Measurements from ENCODE around the gene HDAC4.

Gene HDAC4

DNA sequence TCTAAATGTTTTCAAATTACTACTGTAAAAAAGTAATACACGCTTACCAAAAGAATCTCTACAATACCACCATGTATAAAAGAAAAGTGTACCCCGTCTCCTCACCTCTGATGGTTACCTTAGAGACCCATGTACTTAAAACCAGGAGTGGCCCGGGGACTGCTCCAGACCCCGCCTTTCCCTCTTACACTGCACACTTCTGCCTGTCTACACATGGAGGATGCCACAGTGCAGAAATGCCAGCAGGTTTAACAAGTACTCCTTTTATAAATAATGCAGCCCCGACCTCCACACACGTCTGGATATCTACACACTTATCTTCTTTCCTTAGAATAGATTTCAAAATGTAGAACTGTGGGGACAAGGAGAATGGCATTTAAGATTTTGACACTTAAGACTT lies 5.3 kb downstream of the HDAC4 start:
- DNase-seq = no peak

DNA sequence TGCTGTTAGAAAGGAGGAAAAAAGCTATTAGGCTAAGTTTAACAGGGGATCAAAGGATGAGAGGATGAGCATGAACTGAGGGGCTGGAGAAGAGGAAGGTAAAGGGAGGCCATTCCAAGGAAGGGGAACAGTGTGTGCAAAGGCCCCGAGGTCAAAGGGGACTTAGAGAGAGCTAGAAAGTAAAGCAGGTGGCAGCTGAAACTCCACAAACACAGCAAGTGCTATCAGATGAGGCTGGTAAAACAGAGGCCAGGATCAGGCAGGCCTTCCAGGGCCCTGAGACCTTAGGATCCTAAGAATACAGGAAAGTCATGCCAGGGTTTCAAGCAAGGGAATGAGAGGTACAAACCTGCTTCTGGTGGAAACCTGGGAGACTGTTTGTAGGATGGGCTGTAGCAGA lies 5.8 kb downstream of the HDAC4 start:
- DNase-seq = no peak

DNA sequence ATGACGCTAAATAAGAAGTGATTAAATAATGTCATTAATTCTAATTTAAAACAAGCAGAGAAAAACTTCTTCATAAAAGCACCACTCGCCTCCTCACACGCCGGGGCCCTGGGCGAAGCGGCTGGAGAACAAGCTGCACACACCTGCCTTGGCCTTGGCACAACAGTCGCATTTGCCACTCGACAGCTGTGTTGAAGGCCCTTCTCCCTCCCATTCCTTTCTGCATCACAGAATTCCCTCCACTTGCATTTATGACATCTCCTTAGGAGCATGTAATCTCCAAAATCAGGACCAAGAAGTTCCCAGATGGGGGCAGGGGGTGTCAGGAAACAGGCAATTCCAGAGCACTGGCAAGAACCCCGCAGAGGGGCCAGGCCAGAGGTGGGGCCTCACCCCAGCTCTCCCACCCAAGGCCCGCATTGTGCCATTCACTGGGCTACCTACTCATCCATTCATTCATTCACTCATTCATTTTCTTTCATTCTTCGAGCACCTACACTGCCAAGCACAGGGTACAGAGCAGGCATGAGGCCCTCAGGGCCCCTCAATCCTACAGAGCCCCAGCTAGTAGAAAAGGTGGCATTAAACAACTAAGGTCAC lies 6.4 kb downstream of the HDAC4 start:
- no peak for DNase-seq

DNA sequence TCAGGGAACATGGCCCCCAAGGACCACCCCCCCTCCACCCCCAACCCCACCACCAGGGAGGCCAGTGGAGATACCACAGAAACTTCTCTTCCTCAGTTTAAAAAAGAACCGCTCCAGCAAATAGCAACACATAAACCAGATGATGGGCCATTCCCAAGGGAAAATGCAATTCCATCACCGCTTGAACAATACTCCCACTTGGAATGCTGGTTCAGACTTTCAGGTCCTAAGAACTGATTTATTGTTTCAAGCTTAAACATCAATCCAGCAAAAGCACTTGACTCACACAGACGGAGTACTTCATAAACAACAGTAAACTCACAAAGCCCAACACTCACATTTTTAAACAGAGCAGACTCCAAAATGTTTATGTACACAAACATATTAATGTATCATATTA lies 6.9 kb downstream of the HDAC4 start:
- DNase-seq = no peak

DNA sequence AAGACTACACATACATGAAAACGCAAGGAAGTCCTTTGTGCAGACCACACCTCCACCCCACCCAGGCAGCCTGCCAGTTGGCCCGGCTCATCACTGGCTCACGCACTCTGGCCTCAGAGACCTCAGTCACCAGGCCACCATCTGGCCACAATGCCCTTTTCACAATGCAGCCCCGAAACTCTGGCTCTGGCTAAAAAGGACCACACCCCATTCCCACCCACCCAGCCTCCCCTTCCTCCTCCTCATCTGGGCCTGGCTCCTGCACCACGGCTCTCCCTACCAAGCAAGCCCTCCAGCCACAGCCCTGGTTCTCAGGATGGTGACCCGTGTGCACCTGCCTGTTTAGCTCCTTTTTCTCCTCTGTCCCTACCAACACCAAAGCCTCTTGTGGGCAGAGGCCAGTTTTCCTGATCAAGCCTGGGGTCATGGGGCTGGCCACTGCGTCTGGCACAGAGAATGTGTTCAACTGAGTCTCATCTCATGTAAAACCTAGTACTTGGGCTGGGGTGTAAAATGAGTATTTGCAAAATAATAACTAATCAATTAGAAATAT lies 7.4 kb downstream of the HDAC4 start:
- no peak for DNase-seq

DNA sequence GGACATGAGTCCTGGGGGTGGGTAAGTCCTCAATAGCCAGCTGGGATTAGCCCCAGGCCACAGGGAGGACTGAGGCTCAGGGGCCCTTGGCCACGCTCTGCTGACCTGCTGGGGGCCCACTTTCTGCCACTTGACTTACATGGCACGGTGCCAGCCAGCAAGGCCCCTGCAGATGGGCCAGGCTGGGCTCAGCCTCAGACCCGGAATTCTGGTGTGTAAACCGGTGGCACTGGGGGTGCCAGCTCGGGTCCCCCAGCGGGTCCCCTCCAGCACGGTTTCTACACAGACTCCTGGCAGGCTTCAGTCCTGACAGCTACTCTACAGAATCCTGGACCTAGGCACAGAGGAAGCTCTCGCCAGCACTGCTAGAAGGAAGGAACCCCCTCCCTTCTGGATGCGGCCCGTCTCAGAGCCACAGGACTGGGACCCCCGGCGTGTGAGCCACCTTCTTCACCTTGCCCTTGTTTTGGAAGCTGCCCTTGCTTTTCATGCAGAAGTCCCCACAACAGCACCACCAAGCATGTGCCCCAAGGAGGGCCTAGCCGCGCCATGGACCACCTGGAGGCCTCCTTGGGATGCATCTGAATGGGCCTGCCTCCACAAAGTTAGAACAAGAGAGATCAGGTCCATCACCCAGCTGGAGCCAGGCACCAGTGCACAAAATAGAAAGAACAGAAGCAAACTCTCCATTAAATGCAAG lies 8.0 kb downstream of the HDAC4 start:
- no peak for DNase-seq

DNA sequence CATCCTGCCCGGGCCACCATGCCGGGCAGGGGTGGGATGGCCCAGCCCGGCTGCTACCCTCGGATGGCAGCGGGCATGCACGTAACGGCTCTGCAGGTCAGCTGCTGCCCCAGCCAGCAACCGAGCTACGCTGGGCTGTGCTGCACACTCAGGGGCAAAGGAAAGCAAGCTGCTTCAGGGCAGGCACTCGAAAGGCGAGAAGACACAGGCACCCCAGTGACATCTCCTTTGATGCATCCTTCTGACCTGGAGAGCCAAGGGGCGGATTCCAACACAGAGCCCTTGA lies 8.8 kb downstream of the HDAC4 start:
- DNase-seq = no peak

DNA sequence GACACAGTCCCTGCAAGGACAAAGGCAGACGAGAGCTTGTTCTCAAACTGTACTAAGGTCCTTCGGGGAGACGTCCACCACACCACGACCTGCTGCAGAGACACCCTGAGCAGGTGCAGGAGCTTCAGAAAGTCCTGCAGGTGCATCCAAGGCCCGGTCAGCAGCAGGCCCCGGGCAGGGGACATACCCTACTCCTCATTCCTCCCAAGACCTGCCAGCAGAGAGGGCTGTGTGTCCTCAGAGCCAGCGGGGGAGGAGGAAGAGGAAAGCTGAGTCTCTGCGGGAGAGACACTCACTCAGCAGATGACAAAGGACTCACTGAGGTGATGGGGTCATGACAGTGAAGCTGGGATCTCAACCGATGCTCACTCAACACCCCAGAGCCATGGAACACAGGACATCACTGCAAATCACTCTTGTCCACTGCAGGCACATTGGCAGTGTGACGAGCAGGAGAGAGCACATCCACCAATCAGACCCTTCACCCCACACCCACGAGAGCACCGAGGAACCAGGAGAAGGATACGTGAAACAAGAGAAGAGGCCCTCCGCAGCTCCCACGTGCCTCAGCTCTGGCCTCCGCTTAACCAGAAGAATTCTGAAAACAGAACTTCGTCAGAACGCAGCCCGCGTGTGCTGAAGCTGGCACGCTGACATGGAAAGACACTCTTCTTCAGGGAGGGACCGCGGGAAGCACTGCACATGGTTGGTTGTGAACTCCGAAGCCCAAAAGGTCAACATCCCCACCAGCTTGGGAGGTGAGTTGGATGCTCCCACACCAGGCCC lies 9.3 kb downstream of the HDAC4 start:
- DNase-seq = no peak

DNA sequence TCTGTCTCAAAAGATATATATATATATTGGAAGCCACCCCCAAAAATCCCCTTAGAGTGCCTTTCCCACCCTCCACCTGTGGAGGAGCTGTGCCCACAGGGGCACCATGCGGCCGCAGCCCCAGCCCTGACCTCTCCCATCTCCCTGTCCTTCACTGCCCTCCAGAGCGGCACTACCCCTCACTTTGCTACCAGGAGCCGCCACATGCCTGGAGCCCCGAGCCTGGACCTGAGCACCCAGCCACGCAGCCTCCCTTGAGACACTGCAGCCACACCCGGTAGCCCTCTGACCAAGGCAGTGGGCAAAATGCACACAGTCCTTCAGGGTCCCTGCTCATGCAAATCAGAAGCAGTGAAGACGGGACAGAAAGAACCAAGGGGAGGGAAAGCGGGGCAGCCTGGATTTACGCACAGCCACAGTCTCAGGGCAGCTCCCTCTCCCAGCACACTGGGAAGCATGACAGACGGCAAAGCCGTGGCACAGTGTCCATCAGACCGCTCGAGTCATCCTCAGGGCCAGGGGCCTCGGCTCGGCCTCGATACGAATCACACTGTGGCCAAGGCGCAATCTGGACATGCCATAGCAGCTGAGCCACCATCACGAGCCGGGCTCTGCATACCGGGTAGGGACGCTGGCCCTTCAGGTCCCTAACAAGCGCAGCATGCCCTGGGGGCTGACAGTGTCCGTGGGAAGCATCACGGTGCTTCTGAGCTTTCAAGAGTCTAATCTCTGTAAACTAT lies 10.1 kb downstream of the HDAC4 start:
- DNase-seq = no peak

DNA sequence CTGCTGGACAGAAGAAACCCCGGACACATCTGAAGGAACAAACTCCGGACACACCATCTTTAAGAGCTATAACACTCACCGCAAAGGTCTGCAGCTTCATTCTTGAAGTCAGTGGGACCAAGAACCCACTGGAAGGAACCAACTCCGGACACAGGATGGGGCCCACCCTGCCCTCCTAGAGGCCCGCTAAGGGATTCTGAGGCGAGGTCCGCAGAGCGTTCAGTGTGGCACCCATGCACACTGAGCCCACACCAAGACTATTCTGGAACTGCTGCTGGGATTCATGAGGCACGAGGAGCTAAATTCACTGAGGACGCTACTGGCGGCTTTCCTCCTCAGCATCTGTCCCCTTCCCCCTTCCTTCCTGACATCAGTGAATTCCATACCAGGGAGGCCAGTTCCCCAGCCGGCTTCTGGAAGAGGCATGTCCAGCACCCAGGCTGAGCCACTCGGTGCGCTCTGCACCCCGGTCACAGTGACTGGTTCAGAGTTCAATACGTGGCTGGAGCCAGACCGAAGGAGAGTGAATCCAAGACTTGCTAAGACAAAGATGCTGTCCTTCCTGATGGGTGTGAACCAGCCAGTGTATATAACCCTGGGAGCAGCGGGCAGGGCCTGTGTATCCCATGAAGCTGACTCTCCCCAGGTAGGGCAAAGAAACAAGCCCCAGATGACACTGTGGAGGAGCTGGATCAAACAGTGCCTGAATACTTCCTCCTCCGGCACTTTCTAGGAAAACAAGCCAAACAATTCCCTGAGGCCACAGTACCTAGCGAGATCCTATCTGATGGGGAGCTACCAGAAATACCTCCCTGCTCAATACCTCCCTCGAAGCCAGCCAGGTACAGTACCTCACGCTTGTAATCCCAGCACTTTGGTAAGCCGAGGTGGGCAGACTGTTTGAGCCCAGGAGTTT lies 11.1 kb downstream of the HDAC4 start:
- DNase-seq = no peak

DNA sequence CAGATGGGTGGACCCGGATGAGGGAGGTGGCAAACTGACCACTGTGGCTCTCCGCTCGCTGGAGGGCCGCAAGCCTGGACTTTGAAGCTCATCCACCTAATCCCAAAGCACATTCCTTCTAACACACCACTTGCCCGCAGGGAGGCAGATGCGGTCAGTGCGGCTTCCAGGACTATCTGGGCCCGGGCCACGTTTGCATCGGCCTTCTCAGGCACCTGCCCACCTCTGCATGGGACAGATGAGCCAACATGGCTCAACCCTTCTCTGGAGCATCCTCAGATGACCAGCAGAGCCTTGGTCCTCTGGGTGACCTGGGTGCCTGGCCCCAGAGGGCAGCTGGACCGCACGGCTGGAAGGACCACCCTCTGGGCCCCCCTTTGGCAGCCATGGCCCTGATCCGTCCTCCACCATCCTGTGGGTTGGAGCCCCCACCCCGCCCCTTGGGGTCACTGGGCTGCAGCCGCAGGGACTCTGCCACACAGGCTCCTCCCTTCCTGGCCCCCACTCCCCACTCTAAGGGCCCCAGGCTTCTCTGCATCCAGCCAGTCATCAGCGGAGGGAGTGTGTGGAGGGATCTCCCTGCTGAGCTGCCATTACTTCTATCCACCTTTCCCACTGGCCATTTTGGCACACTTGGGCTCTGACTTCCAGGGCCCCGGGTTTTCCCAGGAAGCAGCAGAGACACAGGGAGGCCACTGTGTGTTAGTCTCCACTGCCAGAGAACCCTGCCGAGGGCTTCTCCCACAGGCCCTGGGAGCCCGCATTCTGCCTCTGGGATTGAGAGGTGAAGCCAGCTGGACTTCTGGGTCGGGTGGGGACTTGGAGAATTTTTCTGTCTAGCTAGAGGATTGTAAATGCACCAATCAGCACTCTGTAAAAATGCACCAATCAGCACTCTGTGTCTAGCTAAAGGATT lies 12.3 kb downstream of the HDAC4 start:
- DNase-seq = no peak

DNA sequence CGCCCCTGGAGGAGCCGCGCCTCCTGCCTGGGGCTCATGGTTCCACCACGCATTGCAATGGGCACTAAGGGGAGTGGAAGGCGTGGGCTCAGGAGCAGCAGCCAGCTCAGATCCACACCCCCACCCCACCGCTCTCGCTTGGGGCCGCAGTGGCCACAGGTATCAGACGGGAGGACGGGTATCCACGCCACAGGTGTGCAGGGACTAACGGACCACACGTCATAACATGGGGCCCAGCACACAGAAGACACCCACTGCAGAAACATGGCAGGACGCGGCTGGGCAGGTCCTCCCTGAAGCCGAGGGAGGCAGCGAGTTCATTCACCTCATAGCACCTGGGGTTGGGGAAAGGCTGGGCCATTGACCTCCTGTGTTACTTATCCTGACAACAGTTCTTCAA lies 13.0 kb downstream of the HDAC4 start:
- no peak for DNase-seq

DNA sequence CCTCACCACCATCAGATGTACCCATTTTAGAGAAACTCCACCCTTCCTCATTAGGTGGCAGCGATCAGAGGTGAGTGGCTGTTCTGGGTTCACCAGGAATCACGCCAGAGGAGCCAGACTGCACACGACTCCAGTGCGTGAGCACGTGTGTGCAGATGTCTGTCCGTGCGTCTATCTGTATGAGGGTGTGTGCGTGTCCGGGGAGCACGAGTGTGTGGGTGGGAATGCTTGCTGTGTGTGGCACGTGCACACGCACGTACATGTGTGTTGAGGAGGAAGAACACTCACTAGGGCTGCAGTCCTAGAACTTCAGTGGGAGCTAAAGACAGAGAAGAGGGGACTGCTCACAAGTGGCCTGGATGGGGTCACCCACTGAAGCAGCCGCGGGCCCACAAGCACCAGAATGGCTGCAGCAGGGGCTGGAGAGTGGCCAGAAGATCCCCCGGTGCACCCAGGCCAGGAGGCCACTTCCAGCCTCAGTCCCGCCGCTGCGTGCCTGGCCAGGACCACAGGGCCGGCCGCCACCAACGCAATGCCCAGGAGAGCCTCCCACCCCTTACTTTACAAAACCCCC lies 13.9 kb downstream of the HDAC4 start:
- DNase-seq = no peak

DNA sequence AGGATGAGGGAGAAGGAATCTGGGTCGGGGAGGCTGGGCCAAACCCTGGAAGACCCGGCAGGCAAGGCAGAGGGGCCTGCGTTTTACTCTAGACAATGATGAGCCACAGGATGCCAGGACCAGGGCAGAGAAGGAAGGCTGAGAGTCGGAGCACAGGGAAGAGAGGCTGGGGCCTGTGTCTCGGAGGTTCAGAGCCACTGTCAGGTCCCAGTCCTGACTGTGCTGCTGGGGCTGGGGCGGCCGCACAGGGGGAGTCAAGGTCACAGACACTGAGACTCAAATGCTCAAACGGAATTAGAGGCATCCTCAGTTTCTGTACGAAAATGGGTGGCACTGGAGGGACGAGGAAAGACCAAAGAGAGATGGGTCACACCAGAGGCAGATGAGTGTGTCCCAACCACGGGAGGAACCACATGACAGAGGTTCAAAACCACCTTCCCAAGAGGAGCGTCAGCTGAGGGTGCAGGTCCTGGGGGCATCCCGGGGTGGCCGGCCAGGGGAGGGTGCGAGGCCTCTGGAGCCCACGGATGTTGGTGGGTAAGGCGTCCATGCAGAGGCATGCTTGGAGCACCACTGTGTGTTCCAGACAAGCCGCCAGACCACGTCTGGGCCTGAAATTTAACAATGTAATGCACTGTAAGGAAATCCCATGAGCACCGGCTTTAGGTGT lies 14.7 kb downstream of the HDAC4 start:
- DNase-seq = no peak

DNA sequence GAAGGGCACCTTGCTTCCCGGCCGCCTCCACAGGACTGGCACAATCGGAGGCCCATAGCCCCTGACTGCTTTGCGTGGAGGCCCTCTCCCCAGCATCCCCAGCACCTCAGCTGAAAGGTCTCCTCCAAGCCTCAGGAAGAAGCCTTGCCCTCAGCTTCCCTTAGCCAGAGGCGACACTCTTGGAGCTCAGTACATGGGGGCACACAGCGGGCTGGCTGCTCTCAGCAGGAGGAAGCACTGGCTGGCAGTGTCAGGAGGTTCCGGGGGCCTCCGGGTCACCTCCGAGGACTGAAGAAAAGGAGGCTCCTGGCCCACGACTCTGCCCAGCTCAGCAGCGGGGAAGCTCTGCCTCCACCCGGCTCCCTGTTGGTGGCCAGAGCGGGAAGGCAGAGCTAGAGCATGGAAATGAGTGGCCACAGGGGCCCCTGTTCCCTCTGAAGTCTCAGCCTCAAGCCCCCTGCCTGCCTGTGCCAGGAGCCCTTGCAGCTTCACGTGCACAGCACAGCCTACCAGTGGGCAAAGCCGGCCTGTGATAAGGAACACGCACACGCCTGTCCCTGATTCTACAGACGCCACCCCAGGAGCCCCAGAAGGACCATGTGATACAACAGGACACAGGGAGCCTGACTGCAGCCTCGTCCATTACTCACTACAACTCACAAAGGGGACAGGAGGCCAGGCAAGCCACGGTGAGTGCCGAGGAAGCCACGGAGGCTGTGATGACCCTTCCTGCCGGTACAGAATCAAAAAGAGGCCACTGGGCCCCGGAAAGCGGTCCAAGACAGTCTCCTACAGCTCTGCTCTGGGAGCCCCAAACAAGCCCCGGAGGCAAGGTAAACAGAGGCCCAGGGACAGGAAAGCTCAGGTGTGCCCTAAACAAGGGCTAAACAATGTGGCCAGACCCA lies 15.5 kb downstream of the HDAC4 start:
- DNase-seq = no peak

DNA sequence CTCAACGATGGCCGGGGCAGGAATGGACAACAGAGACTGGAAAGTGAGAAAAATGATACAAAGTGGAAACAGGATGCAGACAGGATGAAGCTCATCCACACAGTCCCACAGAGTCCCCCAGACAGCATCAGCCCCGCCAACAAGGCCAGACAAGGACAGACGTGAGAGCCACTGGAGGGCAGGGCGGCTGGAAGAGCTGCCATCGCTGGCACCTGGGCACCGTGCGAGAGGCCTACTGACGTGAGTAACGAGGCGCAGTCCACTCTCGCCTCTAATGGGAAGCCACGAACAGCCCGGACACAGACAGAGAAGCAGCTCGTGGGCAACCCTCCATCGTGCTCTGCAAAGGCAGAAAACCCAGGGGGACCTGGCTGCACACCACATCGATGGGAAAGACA lies 17.1 kb downstream of the HDAC4 start:
- no peak for DNase-seq

DNA sequence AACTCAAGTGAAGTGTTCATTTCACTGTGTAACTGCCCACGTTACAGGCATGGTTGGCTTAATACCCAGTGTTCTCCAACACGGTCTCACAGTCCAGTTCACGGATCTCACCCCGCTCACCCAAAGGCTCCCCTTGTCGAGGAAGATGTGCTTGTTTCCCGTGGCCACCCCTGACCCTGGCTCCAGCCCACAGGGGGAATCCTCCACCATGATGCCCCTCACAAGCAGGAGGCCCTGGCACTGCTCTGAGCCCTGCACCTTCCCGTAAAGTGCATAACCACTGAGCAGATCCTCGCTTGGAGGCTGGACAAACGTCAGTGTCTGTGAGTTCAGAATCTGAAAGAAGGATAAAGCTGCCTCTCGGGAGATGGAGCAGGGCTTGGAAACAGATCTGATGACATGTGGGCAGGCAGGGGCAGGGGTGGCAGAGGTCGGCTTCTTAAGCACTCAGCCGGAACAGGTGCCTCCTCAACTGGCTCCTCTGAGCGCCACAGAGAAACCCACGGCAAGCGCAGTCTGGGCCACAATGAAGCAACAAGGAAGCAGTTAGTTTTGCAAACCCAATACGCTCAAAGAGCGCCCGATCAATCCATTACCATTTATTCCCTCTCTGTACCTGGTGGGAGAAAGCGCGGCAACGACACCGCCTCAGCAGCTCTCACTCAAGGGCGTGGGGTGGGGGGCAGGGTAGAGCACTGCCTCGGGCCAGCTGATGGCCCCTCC lies 17.6 kb downstream of the HDAC4 start:
- DNase-seq = no peak

DNA sequence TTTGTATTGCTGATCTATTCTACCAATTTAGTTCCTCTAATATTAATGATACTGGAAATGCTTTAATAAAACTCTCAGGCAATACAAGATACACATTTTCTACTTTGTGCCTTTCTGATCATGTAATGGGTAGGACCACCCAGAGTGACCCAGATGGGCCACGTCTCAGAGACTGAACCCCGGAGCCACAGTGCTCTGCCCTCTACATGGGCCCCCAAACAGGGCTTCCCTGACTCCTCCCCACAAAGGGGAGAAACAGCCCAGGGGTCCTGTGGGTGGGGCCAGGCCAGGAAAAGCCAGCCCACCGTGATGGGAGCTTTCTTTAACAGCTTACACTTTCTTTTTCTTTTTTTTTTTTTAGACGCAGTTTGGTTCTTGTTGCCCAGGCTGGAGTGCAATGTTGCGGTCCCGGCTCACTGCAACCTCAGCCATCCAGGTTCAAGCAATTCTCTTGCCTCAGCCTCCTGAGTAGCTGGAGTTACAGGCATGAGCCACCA lies 18.4 kb downstream of the HDAC4 start:
- no peak for DNase-seq

All from NCI-H1436 treated with DMSO at 0.1 percent for 48 hours (cell line).